Progenitor cell of endocrine pancreas (in vitro differentiated cells): ENCODE measurements around the gene PAPPA. TPM values are rescaled to one million over a fixed set of nuclear protein-coding genes. Genes with fewer than 3 reads are reported as not detected.

ENCODE experiments used
- DNase-seq: peaks from one replicate; pipeline ENCODE4 v3.0.0; 2021; ENCODE audit warnings: low spot score; ENCODE audit not compliant: unreplicated experiment
- H3K27ac Mint-ChIP-seq: 2 replicates; pipeline ENCODE4 v1.8.0; 2021; ENCODE audit warnings: mild to moderate bottlenecking, moderate library complexity, mixed read lengths
- H3K27me3 Mint-ChIP-seq: 2 replicates; pipeline ENCODE4 v1.8.0; 2021; ENCODE audit warnings: mixed read lengths
- H3K36me3 Mint-ChIP-seq: 2 replicates; pipeline ENCODE4 v1.8.0; 2022; ENCODE audit warnings: mixed read lengths; ENCODE audit not compliant: insufficient read depth
- H3K4me1 Mint-ChIP-seq: 2 replicates; pipeline ENCODE4 v1.8.0; 2021; ENCODE audit warnings: low read depth, mixed read lengths
- H3K4me3 Mint-ChIP-seq: 2 replicates; pipeline ENCODE4 v1.8.0; 2021; ENCODE audit warnings: low read depth, mild to moderate bottlenecking, moderate library complexity, mixed read lengths
- H3K9me3 Mint-ChIP-seq: 2 replicates; pipeline ENCODE4 v1.8.0; 2021; ENCODE audit warnings: low read depth, mixed read lengths
- total RNA-seq: library from RNA; stranded (reverse); gene quantifications from 2 replicates; pipeline ENCODE4 v1.2.1, GENCODE V29; 2021
- TF ChIP-seq, protein P1 (sequence below): fragments of 200-600 bp; sonication (generic); IDR thresholded peaks from one replicate; pipeline ENCODE4 v1.5.0; 2021; ENCODE audit warnings: antibody characterized with exemption, mild to moderate bottlenecking; ENCODE audit not compliant: unreplicated experiment

PAPPA gene
- total RNA-seq, 1 donor from 2014 or later, result 0.36 TPM

DNA sequence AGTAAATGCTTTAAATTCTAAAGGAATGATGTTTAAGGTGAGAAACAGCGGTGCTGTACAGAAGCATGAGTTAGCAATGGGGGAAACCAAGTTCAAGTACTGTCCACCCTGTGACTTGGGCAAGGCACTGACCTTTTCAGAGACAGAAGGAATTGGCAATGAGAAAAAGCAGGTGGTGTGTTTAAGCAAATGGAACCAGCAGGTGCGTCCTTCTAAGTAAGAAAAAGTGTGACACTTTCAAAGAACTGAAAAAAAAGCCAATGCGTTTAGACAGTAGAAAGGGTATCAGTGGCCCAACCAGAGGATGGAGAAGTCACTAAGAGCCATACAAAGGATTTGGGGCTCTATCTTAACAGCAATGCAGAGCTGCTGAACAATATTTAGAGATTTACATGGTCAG is 250.6 kb downstream of the PAPPA start:
- no peak overlapping the region for H3K27ac Mint-ChIP-seq
- no peaks in the 10 kb centered on the region for H3K27me3 Mint-ChIP-seq
- H3K4me1 Mint-ChIP-seq, result no peaks in the 10 kb centered on the region
- no peak overlapping the region for H3K4me3 Mint-ChIP-seq
- no peaks in the 10 kb centered on the region for H3K36me3 Mint-ChIP-seq
- DNase-seq, result no peak
- H3K9me3 Mint-ChIP-seq, result no peaks in the 10 kb centered on the region
- TF ChIP-seq, protein P1, sequence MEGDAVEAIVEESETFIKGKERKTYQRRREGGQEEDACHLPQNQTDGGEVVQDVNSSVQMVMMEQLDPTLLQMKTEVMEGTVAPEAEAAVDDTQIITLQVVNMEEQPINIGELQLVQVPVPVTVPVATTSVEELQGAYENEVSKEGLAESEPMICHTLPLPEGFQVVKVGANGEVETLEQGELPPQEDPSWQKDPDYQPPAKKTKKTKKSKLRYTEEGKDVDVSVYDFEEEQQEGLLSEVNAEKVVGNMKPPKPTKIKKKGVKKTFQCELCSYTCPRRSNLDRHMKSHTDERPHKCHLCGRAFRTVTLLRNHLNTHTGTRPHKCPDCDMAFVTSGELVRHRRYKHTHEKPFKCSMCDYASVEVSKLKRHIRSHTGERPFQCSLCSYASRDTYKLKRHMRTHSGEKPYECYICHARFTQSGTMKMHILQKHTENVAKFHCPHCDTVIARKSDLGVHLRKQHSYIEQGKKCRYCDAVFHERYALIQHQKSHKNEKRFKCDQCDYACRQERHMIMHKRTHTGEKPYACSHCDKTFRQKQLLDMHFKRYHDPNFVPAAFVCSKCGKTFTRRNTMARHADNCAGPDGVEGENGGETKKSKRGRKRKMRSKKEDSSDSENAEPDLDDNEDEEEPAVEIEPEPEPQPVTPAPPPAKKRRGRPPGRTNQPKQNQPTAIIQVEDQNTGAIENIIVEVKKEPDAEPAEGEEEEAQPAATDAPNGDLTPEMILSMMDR, result no peak

DNA sequence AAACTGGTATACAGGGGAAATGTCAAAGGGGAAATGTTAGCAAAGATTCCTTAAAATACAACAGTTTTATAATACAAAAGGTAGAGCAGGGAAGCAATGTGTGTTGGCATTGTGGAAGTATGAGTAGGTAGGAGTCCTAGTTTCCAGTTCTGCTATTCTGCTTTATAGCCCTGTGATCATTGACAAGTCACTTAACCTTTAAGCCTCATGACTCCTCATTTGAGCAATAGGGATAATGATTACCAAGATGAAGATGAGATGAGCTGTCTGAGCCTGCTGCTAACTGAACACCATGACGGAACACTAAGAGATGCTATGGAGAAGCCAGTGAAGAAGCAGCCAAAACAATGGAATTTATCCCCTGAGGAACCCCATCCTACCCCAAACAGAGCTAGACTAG is 251.7 kb downstream of the PAPPA start:
- Mint-ChIP-seq H3K27me3 (no peaks in the 10 kb centered on the region), H3K27ac (no peak overlapping the region), H3K4me3 (no peak overlapping the region), H3K4me1 (no peaks in the 10 kb centered on the region), H3K9me3 (no peaks in the 10 kb centered on the region), H3K36me3 (no peaks in the 10 kb centered on the region)
- DNase-seq, result no peak
- TF ChIP-seq, protein P1, result no peak

DNA sequence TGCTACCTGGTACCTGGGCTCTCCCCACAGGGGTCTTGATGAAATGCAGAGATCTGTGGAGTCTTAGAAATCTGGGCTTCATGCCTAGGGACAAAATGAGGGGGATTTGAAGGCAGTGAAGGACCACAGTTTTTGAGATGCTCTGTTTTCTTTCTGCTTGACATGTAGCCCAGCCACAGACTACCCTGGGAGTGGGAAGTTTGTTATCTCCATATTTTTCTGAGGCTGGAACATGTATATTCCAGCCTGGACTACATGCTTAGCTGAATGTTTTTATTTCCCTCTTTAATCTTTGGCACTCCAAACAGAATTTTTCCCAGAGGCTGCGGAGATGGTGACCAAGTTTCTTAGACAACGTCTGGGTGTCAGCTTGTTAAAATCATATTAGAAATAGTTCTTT is 252.9 kb downstream of the PAPPA start:
- no peak for DNase-seq
- Mint-ChIP-seq H3K27me3 (no peaks in the 10 kb centered on the region), H3K4me1 (peaks cover 4% of the 10 kb centered on the region), H3K4me3 (no peak overlapping the region), H3K9me3 (no peaks in the 10 kb centered on the region), H3K27ac (no peak overlapping the region), H3K36me3 (no peaks in the 10 kb centered on the region)
- TF ChIP-seq, protein P1, result no peak

DNA sequence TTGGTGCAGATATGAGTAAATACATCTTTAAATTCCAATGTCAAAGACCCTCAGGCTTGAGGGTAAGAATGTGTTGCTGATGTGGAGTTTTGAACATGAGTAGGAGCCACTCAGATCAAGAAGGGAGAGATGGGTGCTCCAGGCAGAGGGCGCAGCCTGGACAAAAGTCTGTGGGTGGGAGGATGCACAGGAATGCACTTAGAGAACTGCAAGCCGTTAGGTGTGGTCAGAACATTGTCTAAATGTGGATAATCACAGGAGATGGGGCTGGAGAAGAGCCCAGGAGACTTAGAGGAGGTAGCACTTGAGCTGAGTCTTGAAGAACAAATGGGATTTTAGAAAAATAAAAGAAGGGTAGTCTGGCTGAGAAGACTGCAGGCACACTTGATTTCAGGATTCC is 255.5 kb downstream of the PAPPA start:
- no peaks in the 10 kb centered on the region for H3K27me3 Mint-ChIP-seq
- H3K36me3 Mint-ChIP-seq, result no peaks in the 10 kb centered on the region
- TF ChIP-seq, protein P1, result no peak
- peaks cover 11% of the 10 kb centered on the region for H3K4me1 Mint-ChIP-seq
- DNase-seq, result no peak
- no peak overlapping the region for H3K27ac Mint-ChIP-seq
- no peak overlapping the region for H3K4me3 Mint-ChIP-seq
- no peaks in the 10 kb centered on the region for H3K9me3 Mint-ChIP-seq

DNA sequence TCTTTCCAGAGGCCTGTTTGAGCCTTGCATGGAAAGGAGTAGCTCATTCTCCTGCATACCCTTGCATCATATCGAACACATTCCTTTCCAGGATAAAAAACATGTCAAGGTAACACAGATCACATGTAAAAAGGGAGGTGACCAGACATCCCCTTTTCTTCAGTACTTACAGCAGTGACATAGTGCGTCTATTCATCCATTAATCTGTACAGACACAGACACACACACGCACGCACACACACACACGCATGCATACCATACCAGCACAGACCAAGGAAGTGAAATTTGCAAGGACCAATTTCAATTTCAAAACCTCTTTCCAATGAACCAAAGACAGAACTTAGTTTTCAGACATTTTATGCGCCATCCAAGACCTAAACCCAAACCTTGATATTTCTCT is 256.0 kb downstream of the PAPPA start:
- peaks cover 11% of the 10 kb centered on the region for H3K4me1 Mint-ChIP-seq
- H3K27me3 Mint-ChIP-seq, result no peaks in the 10 kb centered on the region
- H3K9me3 Mint-ChIP-seq, result no peaks in the 10 kb centered on the region
- no peak for DNase-seq
- TF ChIP-seq, protein P1, result no peak
- no peak overlapping the region for H3K4me3 Mint-ChIP-seq
- H3K36me3 Mint-ChIP-seq, result no peaks in the 10 kb centered on the region
- H3K27ac Mint-ChIP-seq, result no peak overlapping the region
